Jurkat, Clone E6-1 (cell line): ENCODE data around the gene IQCH.
"Not testable (repeated sequence)": the region's sequence is repeated elsewhere in the genome, so short reads cannot be mapped to it uniquely, and the experiment has no call there.

Source experiments
- DNase-seq: peaks from one replicate; pipeline ENCODE4 v3.0.0-alpha.2; 2011; ENCODE audit warnings: low read depth, low spot score
- H3K4me3 ChIP-seq: 2 replicates; pipeline ENCODE4 v1.5.1; 2011; ENCODE audit warnings: mild to moderate bottlenecking, low read length, control low read depth, moderate library complexity

The IQCH gene

GRCh38 chr15:67242708-67243111, 11.9 kb upstream of the IQCH start:
- H3K4me3 ChIP-seq, result no peak overlapping the region
- no peak for DNase-seq

GRCh38 chr15:67244971-67245478, 9.6 kb upstream of the IQCH start:
- DNase-seq, result no peak
- H3K4me3 ChIP-seq, result no peak overlapping the region

- H3K4me3 ChIP-seq, DNase-seq: not testable (repeated sequence)
Observed at GRCh38 chr15:67246606-67247005, 8.0 kb upstream of the IQCH start.

GRCh38 chr15:67248011-67248505, 6.5 kb upstream of the IQCH start:
- DNase-seq, result no peak
- no peak overlapping the region for H3K4me3 ChIP-seq

GRCh38 chr15:67249830-67250229, 4.8 kb upstream of the IQCH start:
- DNase-seq, result no peak
- H3K4me3 ChIP-seq, result no peak overlapping the region

GRCh38 chr15:67251318-67251717, 3.3 kb upstream of the IQCH start:
- H3K4me3 ChIP-seq, result no peak overlapping the region
- no peak for DNase-seq

- H3K4me3 ChIP-seq, result peak overlapping the region; percentile 94
- DNase-seq, result no peak
Observed at GRCh38 chr15:67253101-67253500, 1.5 kb upstream of the IQCH start.

GRCh38 chr15:67253549-67254237, 893 bp upstream of the IQCH start:
- no peak for DNase-seq
- H3K4me3 ChIP-seq, result peak overlapping the region; percentile 94

- DNase-seq, result no peak
- H3K4me3 ChIP-seq, result no peak overlapping the region
Observed at GRCh38 chr15:67256051-67256450, 1.5 kb downstream of the IQCH start.

- not testable (repeated sequence) for DNase-seq, H3K4me3 ChIP-seq
Observed at GRCh38 chr15:67258412-67258811, 3.8 kb downstream of the IQCH start.

GRCh38 chr15:67259379-67259778, 4.8 kb downstream of the IQCH start:
- DNase-seq, result no peak
- no peak overlapping the region for H3K4me3 ChIP-seq

GRCh38 chr15:67259806-67260205, 5.2 kb downstream of the IQCH start:
- H3K4me3 ChIP-seq, result no peak overlapping the region
- no peak for DNase-seq

GRCh38 chr15:67266870-67267269, 12.3 kb downstream of the IQCH start:
- no peak for DNase-seq

GRCh38 chr15:67267440-67267839, 12.9 kb downstream of the IQCH start:
- no peak for DNase-seq
- H3K4me3 ChIP-seq, result no peak overlapping the region

More at GRCh38 chr15:67266870-67267269, 12.3 kb downstream of the IQCH start:
- no peak overlapping the region for H3K4me3 ChIP-seq

GRCh38 chr15:67267951-67268941, 13.7 kb downstream of the IQCH start:
- H3K4me3 ChIP-seq, result no peak overlapping the region
- no peak for DNase-seq

- no peak overlapping the region for H3K4me3 ChIP-seq
- no peak for DNase-seq
Observed at GRCh38 chr15:67274236-67274635, 19.6 kb downstream of the IQCH start.

GRCh38 chr15:67276666-67277065, 22.1 kb downstream of the IQCH start:
- no peak for DNase-seq
- H3K4me3 ChIP-seq, result no peak overlapping the region

GRCh38 chr15:67280217-67280616, 25.6 kb downstream of the IQCH start:
- H3K4me3 ChIP-seq, result no peak overlapping the region
- no peak for DNase-seq

GRCh38 chr15:67281714-67282113, 27.1 kb downstream of the IQCH start:
- DNase-seq, result no peak
- H3K4me3 ChIP-seq, result no peak overlapping the region

GRCh38 chr15:67285625-67286024, 31.0 kb downstream of the IQCH start:
- DNase-seq, result not testable (repeated sequence)

More at GRCh38 chr15:67285625-67286024, 31.0 kb downstream of the IQCH start:
- not testable (repeated sequence) for H3K4me3 ChIP-seq
